Cardiac muscle cell (in vitro differentiated cells and primary cell): ENCODE measurements around the gene PJA2. TPM values are rescaled to one million over a fixed set of nuclear protein-coding genes. Genes with fewer than 3 reads are reported as not detected.

Experiments used
- DNase-seq, 2 donors: peaks; one replicate each; pipeline versions ENCODE4 v3.0.0 to v3.0.0-alpha.2; 2010 to 2017; ENCODE audit warnings: low read depth in 1 of 2, low spot score in 1 of 2
- H3K27ac ChIP-seq: fragments of 200-600 bp; sonication (generic); 2 replicates; pipeline ENCODE4 v1.5.1; 2016
- H3K27me3 ChIP-seq: fragments of 200-600 bp; sonication (generic); 2 replicates; pipeline ENCODE4 v1.6.0; 2016; ENCODE audit warnings: control low read depth
- H3K36me3 ChIP-seq: fragments of 200-600 bp; sonication (generic); 2 replicates; pipeline ENCODE4 v1.5.1; 2016; ENCODE audit warnings: control low read depth
- H3K4me1 ChIP-seq: fragments of 200-600 bp; sonication (generic); 2 replicates; pipeline ENCODE4 v1.8.1; 2017; ENCODE audit warnings: low read depth, mild to moderate bottlenecking, mixed run types
- H3K4me3 ChIP-seq: fragments of 200-600 bp; sonication (generic); 2 replicates; pipeline ENCODE4 v1.5.1; 2016; ENCODE audit warnings: mild to moderate bottlenecking
- H3K9me3 ChIP-seq: fragments of 200-600 bp; sonication (generic); 2 replicates; pipeline ENCODE4 v1.5.1; 2017; ENCODE audit warnings: low read depth, mild to moderate bottlenecking, control low read depth
- polyA plus RNA-seq: library from polyadenylated mRNA; unstranded; fragments of >200 nt; fragmentation: Nextera tagmentation; extraction: Ambion mirVana; gene quantifications from 2 replicates; pipeline ENCODE4 v1.2.1, GENCODE V29; 2016
- total RNA-seq: library from RNA; depleted of rRNA; stranded (reverse); fragments of >200 nt; gene quantifications from 2 replicates; pipeline ENCODE4 v1.2.3, GENCODE V29; 2016
- TF ChIP-seq, protein P1 (sequence below): IDR thresholded peaks from 2 replicates; pipeline ENCODE4 v1.5.1; 2012; ENCODE audit warnings: low read depth, mild to moderate bottlenecking, low read length

Gene PJA2
- total and polyA plus RNA-seq, 2 experiments from 2014 or later: 71.8 to 73.6 TPM

DNA sequence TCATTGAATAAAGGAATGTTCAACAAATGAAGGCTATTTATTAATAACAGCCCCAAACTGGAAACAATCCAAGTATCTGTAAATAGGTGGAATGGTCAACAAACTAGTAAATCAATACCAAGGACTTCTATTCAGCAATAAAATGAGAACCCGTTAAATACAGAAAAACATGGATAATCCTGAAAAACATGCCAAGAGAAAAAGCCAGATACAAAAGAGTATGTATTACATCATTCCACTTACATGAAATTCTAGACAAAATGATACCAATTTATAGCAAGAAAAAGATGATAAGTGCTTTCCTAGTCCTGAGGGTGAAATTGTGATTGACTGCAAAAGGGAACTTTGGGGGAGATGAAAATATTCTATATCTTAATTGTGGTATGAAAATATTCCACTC is 3.1 kb downstream of the PJA2 start:
- Histone ChIP-seq H3K4me1 (peaks cover 31% of the 10 kb centered on the region), H3K36me3 (peaks cover 3% of the 10 kb centered on the region), H3K9me3 (no peaks in the 10 kb centered on the region), H3K27me3 (no peaks in the 10 kb centered on the region), H3K27ac (peak overlapping the region; percentile 97), H3K4me3 (peak overlapping the region; percentile 89)
- no peak for DNase-seq
- TF ChIP-seq, protein P1, sequence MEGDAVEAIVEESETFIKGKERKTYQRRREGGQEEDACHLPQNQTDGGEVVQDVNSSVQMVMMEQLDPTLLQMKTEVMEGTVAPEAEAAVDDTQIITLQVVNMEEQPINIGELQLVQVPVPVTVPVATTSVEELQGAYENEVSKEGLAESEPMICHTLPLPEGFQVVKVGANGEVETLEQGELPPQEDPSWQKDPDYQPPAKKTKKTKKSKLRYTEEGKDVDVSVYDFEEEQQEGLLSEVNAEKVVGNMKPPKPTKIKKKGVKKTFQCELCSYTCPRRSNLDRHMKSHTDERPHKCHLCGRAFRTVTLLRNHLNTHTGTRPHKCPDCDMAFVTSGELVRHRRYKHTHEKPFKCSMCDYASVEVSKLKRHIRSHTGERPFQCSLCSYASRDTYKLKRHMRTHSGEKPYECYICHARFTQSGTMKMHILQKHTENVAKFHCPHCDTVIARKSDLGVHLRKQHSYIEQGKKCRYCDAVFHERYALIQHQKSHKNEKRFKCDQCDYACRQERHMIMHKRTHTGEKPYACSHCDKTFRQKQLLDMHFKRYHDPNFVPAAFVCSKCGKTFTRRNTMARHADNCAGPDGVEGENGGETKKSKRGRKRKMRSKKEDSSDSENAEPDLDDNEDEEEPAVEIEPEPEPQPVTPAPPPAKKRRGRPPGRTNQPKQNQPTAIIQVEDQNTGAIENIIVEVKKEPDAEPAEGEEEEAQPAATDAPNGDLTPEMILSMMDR: no peak

DNA sequence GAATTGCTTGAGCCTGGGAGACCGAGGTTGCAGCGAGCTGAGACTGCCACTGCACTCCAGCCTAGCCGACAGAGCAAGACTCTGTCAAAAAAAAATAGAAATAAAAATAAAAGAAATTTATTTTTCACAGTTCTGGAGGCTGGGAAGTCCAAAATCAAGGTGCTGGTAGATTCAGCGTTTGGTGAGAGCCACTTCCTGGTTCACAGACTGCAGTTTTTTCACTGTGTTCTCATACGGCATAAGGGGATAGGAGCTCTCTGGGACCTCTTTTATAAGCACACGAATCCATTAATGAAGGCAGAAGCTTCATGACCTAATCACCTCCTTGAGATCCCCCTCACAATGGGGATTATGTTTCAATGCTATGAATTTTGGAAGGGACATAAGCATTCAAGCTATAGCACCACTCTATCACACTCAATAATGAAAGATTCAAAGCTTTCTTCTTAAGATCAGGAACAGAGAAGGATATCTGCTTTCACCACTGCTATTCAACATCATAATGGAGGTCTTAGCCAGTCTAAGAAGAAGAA is 5.3 kb downstream of the PJA2 start:
- H3K4me3 ChIP-seq: no peak overlapping the region
- H3K27me3 ChIP-seq: no peaks in the 10 kb centered on the region
- TF ChIP-seq, protein P1: no peak
- no peaks in the 10 kb centered on the region for H3K9me3 ChIP-seq
- peaks cover 23% of the 10 kb centered on the region for H3K4me1 ChIP-seq
- no peak overlapping the region for H3K27ac ChIP-seq
- peaks cover 4% of the 10 kb centered on the region for H3K36me3 ChIP-seq
- DNase-seq: no peak

DNA sequence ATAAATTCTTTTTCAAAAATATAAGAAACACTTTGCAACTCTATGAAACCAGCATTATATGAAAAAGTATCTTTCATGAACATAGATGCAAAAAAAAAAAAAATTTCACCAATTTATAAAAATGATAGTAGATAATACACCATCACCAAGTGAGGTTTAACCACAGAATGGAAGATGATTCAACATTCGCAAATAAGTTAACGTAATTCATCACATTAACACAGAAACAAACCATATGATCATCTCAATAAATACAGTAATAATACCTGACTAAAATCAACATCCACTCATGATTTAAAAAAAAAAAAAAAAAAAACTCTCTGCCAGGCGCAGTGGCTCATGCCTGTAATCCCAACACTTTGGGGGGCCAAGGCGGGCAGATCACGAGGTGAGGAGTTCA is 6.3 kb downstream of the PJA2 start:
- TF ChIP-seq, protein P1: no peak
- Histone ChIP-seq H3K27ac (no peak overlapping the region), H3K9me3 (no peaks in the 10 kb centered on the region)

DNA sequence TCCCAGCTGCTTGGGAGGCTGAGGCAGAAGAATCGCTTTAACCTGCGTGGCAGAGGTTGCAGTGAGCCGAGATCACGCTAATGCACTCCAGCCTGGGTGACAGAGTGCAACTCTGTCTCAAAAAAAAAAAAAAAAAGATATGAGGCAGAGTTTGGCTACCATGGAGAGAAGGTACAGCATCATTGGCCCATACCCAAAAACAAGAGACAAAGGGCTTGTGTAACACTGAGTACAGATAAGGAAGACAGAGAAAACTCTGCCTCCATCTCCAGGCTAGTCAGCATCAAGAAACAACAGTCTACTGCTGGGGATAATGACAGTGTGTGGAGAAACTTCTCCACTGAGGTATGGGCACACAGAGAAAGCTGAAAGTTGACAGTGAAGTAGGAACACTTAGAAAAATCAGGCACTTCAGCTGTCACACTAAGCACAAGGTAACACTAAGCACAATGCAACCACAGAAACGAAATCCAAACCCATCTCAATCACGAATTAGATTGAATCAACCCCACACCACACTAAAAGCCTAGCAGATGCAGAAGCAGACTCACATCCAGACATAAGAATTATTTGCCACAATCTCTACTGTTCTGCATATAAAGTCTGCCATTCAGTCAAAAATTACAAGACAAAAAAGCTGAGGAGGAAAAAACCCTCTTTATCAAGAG is 10.5 kb downstream of the PJA2 start:
- H3K9me3 ChIP-seq: no peaks in the 10 kb centered on the region
- H3K36me3 ChIP-seq: peaks cover 4% of the 10 kb centered on the region
- no peaks in the 10 kb centered on the region for H3K4me1 ChIP-seq
- TF ChIP-seq, protein P1: no peak
- H3K27me3 ChIP-seq: no peaks in the 10 kb centered on the region
- DNase-seq: peak in 1 of 2 donors; percentile 79
- peak overlapping the region; percentile 29 for H3K27ac ChIP-seq
- no peak overlapping the region for H3K4me3 ChIP-seq

More for the DNA sequence above, 6.3 kb downstream of the PJA2 start:
- no peak for DNase-seq
- Histone ChIP-seq H3K27me3 (no peaks in the 10 kb centered on the region), H3K4me3 (no peak overlapping the region), H3K4me1 (peaks cover 23% of the 10 kb centered on the region), H3K36me3 (peaks cover 4% of the 10 kb centered on the region)

DNA sequence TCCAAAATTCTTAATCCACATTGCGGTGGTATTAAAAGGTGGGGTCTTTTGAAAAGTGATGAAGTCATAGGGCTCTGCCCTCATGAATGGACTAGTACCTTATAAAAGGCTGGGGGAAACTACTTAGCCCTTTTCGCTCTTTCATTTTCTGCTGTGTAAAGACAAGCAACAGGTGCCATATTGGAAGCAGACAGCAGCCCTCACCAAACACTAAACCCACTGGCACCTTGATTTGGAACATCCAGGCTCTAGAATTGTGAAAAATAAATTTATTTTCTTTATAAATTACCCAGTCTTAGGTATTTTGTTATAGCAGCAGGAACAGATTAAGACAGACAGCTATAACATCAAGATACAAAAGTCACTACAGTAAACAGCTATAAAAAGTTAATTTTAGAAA is 12.8 kb downstream of the PJA2 start:
- TF ChIP-seq, protein P1: no peak
- H3K4me1 ChIP-seq: no peaks in the 10 kb centered on the region
- peaks cover 4% of the 10 kb centered on the region for H3K36me3 ChIP-seq
- no peaks in the 10 kb centered on the region for H3K9me3 ChIP-seq
- no peak overlapping the region for H3K4me3 ChIP-seq
- no peak for DNase-seq
- H3K27me3 ChIP-seq: no peaks in the 10 kb centered on the region
- no peak overlapping the region for H3K27ac ChIP-seq
